Activated CD4-positive, alpha-beta T cell treated with anti-CD3 and anti-CD28 coated beads for 4 hours (primary cell): ENCODE data around the gene DYNLT2B.
A peak's percentile ranks its signal among the peaks of the same experiment; 100 is the strongest.
"Not testable (repeated sequence)": the region's sequence is repeated elsewhere in the genome, so short reads cannot be mapped to it uniquely, and the experiment has no call there.

Experiments used
- DNase-seq, 2 donors: peaks; one replicate each; pipeline ENCODE4 v3.0.0-alpha.2; 2020

DYNLT2B gene

GRCh38 chr3:196317687-196318467 is at the start of gene DYNLT2B:
TSS of gene DYNLT2B (minus strand) at chr3:196318240. CDS start at chr3:196318152, 88 bp downstream.
- DNase-seq: peak; percentile 78 to 82

DNA sequence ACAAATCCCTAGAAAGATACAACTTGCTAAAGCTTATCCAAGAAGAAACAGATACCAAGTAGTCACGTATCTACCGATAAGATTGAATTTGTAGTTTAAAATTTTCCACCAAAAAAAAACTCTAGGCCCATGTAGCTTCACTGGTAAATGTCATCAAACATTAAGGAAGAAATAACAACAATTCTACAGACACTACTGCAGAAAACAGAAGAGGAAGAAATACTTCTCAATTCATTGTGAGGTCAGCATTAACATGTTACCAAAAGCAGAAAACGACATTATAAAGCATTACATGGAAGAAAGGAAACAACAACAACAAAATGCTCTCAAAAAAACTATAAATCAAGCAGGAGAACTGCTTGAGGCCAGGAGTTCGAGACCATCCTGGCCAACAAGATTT is 47.7 kb upstream of the DYNLT2B start:
- DNase-seq: no peak

- DNase-seq: no peak
These were observed 42.5 kb upstream of the DYNLT2B start for GRCh38 chr3:196360586-196360985.

DNA sequence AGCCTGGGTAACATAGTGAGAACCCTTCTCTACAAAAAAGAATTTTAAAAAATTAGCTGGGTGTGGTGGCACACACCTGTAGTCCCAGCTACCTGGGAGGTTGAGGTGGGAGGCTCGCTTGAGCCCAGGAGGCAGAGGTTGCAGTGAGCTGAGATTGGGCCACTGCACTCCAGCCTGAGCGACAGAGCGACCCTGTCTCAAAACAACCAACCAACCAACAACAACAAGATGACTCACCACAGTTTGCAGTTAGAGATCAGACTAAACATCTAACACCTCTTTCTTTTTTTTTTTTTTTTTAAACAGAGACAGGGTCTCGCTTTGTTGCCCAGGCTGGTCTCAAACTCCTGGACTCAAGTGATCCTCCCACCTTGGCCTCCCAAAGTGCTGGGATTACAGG is 40.5 kb upstream of the DYNLT2B start:
- not testable (repeated sequence) for DNase-seq

- no peak for DNase-seq
These were observed 39.9 kb upstream of the DYNLT2B start for GRCh38 chr3:196357905-196358304.

- no peak for DNase-seq
These were observed 38.5 kb upstream of the DYNLT2B start for GRCh38 chr3:196356556-196356955.

GRCh38 chr3:196355668-196356067 is 37.6 kb upstream of the DYNLT2B start:
- DNase-seq: no peak

GRCh38 chr3:196354132-196354531 is 36.1 kb upstream of the DYNLT2B start:
- DNase-seq: no peak

GRCh38 chr3:196351541-196351940 is 33.5 kb upstream of the DYNLT2B start:
- no peak for DNase-seq

DNA sequence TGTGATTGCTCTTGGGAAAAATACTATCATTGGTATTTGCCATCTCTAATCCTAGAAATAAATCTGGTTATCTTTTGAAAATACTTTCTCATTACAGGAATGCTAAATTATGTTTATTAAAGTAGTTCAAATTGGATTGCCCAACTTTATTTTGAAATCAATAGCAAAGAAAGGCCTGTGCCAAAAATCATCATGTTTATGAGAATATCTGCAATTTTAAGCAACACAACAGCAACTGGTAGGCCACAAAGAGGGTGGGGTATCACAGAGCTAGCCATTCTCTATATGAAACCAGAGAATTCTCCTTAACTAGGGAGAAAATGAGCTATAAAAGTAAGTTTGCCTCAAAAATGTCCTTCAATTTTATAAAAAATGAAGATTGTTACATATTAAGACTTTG is 32.0 kb upstream of the DYNLT2B start:
- DNase-seq: no peak

DNA sequence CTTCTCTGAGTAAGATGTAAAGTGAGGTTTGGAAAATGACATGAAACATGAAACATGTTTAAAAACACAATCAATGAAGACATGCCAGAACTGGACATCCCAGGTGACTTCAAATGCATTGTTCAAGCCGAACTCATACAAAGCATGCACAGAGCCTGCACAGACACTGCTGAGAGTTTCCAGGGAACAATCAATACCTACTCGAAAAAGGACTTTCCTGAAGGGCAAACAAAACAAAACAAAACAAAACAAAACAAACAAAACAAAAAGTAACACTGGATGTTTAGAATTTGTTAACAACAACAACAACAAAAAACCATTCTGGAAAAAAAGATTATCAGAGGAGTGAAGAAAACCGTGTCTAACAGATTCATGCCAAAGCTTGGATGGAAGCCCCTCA is 30.7 kb upstream of the DYNLT2B start:
- DNase-seq: no peak

- DNase-seq: no peak
These were observed 26.6 kb upstream of the DYNLT2B start for GRCh38 chr3:196344663-196345062.

- not testable (repeated sequence) for DNase-seq
These were observed 25.9 kb upstream of the DYNLT2B start for GRCh38 chr3:196343917-196344316.

GRCh38 chr3:196341137-196341536 is 23.1 kb upstream of the DYNLT2B start:
- DNase-seq: no peak

GRCh38 chr3:196340466-196340865 is 22.4 kb upstream of the DYNLT2B start:
- DNase-seq: no peak

- no peak for DNase-seq
These were observed 21.6 kb upstream of the DYNLT2B start for GRCh38 chr3:196339493-196340254.

GRCh38 chr3:196339044-196339443 is 21.0 kb upstream of the DYNLT2B start:
- no peak for DNase-seq

- no peak for DNase-seq
These were observed 18.5 kb upstream of the DYNLT2B start for GRCh38 chr3:196336319-196337145.

DNA sequence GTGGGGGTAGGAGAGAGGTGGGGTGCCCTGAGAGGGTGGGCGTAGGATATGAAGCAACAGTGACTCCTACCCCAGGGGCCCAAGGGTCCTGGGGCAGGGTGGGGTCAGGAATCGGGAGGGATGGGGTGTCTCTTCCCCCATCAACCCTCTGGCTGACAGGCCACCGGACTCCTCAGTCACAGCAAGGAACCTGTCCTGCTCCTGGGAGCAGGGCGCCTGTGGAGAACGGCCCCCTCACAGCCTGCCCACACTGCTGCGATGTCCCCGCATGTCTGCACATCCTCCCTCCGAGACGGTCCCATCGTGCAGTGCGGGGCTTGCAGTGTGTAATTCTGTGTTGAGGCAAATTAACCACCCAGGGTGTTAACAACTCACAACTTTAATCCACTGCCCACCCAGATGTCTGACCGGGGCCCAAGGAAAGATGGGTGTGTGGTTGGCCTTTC is 17.5 kb upstream of the DYNLT2B start:
- DNase-seq: no peak

DNA sequence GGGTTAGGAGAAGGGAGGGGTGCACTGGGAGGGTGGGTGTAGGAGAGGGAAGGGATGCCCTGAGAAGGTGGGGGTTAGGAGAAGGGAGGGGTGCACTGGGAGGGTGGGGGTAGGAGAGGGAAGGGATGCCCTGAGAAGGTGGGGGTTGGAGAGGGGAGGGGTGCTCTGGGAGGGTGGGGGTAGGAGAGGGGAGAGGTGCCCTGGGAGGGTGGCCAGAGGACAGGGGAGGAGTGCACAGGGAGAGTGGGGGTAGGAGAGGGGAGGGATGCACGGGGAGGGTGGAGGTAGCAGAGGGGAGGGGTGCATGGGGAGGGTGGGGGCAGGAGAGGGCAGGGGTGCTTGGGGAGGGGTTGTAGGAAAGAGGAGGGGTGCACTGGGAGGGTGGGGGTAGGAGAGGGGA is 16.9 kb upstream of the DYNLT2B start:
- no peak for DNase-seq

- DNase-seq: no peak
These were observed 14.1 kb upstream of the DYNLT2B start for GRCh38 chr3:196332168-196332567.

DNA sequence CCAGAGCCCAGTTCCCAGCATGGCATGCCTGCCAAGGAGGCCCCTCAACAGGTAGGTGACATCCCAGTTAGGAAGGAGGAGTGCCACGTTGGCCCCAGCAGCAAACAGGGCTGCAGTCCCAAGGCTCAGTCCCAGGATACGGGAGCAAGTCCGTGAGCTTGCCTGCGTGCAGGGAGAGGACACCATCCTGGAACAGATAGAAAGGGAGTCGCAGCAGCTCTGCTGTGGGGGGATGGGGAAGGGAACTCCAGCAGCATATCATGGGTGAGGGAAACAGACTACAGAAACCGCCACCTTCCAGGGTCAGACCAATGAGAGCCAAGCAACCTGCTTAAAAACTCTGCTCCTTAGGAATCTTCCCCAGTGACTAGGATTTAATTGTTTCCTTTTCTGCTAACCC is 9.4 kb upstream of the DYNLT2B start:
- no peak for DNase-seq

- DNase-seq: no peak
These were observed 8.9 kb upstream of the DYNLT2B start for GRCh38 chr3:196326936-196327335.
